ENCODE measurements around the gene ANO3.

GRCh38 chr11:26698224-26698623 lies 366.3 kb downstream of the ANO3 start:
- TF ChIP-seq CTCF (IDR thresholded peaks at IDR 0.05) (no peak), POLR2A (IDR thresholded peaks at IDR 0.05) (no peak)
